Activated CD8-positive, alpha-beta T cell treated with anti-CD3 and anti-CD28 coated beads for 36 hours (primary cell): ENCODE measurements around the gene TXNRD3. TPM values are rescaled to one million over a fixed set of nuclear protein-coding genes. Genes with fewer than 3 reads are reported as not detected.

Source experiments
- ATAC-seq: fragments of 200-7000 bp; cut with Tn5 transposase; one replicate; pipeline ENCODE4 v1.10.0; 2021; ENCODE audit warnings: mild to moderate bottlenecking, moderate library complexity
- CTCF ChIA-PET: fragments of 350-600 bp; sonication (Branson Sonifier 250); formaldehyde crosslinking; loops from one replicate; lab custom pipeline; 2021; ENCODE audit warnings: antibody characterized with exemption; lab: Charles Lee
- POLR2A ChIA-PET: fragments of 350-600 bp; sonication (Branson Sonifier 250); formaldehyde crosslinking; loops from one replicate; lab custom pipeline; 2021; ENCODE audit warnings: antibody characterized with exemption; lab: Charles Lee
- DNase-seq: peaks from one replicate; pipeline ENCODE4 v3.0.0-alpha.2; 2020
- H3K27ac Mint-ChIP-seq: one replicate; pipeline ENCODE4 v1.8.0; 2021; ENCODE audit warnings: mild to moderate bottlenecking, mixed read lengths
- H3K27me3 Mint-ChIP-seq: one replicate; pipeline ENCODE4 v1.8.0; 2021; ENCODE audit warnings: mixed read lengths
- H3K36me3 Mint-ChIP-seq: one replicate; pipeline ENCODE4 v1.8.0; 2021; ENCODE audit warnings: low read depth, mixed read lengths
- H3K4me1 Mint-ChIP-seq: one replicate; pipeline ENCODE4 v1.8.0; 2021; ENCODE audit warnings: low read depth, mixed read lengths
- H3K4me3 Mint-ChIP-seq: one replicate; pipeline ENCODE4 v1.8.0; 2021; ENCODE audit warnings: mild to moderate bottlenecking, moderate library complexity, mixed read lengths
- H3K9me3 Mint-ChIP-seq: one replicate; pipeline ENCODE4 v1.8.0; 2021; ENCODE audit warnings: mixed read lengths
- intact Hi-C: fragments of 100-400 bp; cut with micrococcal nuclease; formaldehyde crosslinking; loops from one replicate; pipeline ENCODE4 v1.10.0; 2022
- total RNA-seq, 2 experiments: library from RNA; stranded (reverse); gene quantifications; one replicate each; pipeline ENCODE4 v1.2.3, GENCODE V29; 2021
- TF ChIP-seq, protein P1 (sequence below): fragments of 200-600 bp; IDR thresholded peaks from one replicate; pipeline ENCODE4 v1.8.0; 2022; ENCODE audit warnings: antibody characterized with exemption, mild to moderate bottlenecking

Gene TXNRD3
- total RNA-seq = 1 to 10 TPM; 4.5 to 5.0 TPM

GRCh38 chr3:126654571-126655383, at the start of gene TXNRD3:
TSS of gene TXNRD3 (minus strand) at chr3:126655124.
- Mint-ChIP-seq H3K9me3 (no peaks in the 10 kb centered on the region), H3K27me3 (peaks cover 2% of the 10 kb centered on the region), H3K36me3 (no peaks in the 10 kb centered on the region), H3K4me3 (peak within 1 kb of the TSS; percentile 78), H3K27ac (peak within 1 kb of the TSS; percentile 74), H3K4me1 (peaks cover 2% of the 10 kb centered on the region)
- peak; percentile 92 for ATAC-seq
- DNase-seq = peak; percentile 82
- TF ChIP-seq, protein P1, sequence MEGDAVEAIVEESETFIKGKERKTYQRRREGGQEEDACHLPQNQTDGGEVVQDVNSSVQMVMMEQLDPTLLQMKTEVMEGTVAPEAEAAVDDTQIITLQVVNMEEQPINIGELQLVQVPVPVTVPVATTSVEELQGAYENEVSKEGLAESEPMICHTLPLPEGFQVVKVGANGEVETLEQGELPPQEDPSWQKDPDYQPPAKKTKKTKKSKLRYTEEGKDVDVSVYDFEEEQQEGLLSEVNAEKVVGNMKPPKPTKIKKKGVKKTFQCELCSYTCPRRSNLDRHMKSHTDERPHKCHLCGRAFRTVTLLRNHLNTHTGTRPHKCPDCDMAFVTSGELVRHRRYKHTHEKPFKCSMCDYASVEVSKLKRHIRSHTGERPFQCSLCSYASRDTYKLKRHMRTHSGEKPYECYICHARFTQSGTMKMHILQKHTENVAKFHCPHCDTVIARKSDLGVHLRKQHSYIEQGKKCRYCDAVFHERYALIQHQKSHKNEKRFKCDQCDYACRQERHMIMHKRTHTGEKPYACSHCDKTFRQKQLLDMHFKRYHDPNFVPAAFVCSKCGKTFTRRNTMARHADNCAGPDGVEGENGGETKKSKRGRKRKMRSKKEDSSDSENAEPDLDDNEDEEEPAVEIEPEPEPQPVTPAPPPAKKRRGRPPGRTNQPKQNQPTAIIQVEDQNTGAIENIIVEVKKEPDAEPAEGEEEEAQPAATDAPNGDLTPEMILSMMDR = no peak
- CTCF ChIA-PET = interaction anchor here (1.9 to 3.0 kb wide), 2 partner anchors 24 to 132 kb away, joined by 8 to 12 read pairs; no protein-coding TSS in a partner anchor
- POLR2A ChIA-PET = interaction anchor here (0.6 to 0.9 kb wide), 2 partner anchors 50 to 515 kb away, joined by 3 read pairs; no protein-coding TSS in a partner anchor
- intact Hi-C loops = no loop called here

GRCh38 chr3:126703512-126704493, 48.9 kb upstream of the TXNRD3 start, which contains the start of gene CHCHD6:
TSS of gene CHCHD6 (plus strand) at chr3:126704240. CDS start at chr3:126704313, 73 bp downstream.
- Mint-ChIP-seq H3K36me3 (peaks cover 9% of the 10 kb centered on the region), H3K4me3 (peak within 1 kb of the TSS; percentile 83), H3K27ac (peak within 1 kb of the TSS; percentile 80), H3K4me1 (peaks cover 21% of the 10 kb centered on the region), H3K9me3 (no peaks in the 10 kb centered on the region), H3K27me3 (peaks cover 17% of the 10 kb centered on the region)
- TF ChIP-seq, protein P1 = no peak
- intact Hi-C loops = no loop called here
- peak; percentile 98 for ATAC-seq
- DNase-seq = peak; percentile 97
- ChIA-PET POLR2A (no interaction called here), CTCF (interaction anchor here (0.7 to 1.3 kb wide), 4 partner anchors 24 to 279 kb away, joined by 3 to 5 read pairs (median 3); partner anchors contain the start of gene PLXNA1)

GRCh38 chr3:126699011-126699410, 44.1 kb upstream of the TXNRD3 start:
- peaks cover 9% of the 10 kb centered on the region for H3K4me1 Mint-ChIP-seq
- H3K27ac Mint-ChIP-seq = no peak overlapping the region
- H3K27me3 Mint-ChIP-seq = peaks cover 41% of the 10 kb centered on the region
- CTCF ChIA-PET = no interaction called here
- TF ChIP-seq, protein P1 = no peak
- no peaks in the 10 kb centered on the region for H3K36me3 Mint-ChIP-seq
- POLR2A ChIA-PET = no interaction called here
- ATAC-seq = no peak
- no peak overlapping the region for H3K4me3 Mint-ChIP-seq
- intact Hi-C loops = no loop called here
- no peak for DNase-seq
- no peaks in the 10 kb centered on the region for H3K9me3 Mint-ChIP-seq

DNA sequence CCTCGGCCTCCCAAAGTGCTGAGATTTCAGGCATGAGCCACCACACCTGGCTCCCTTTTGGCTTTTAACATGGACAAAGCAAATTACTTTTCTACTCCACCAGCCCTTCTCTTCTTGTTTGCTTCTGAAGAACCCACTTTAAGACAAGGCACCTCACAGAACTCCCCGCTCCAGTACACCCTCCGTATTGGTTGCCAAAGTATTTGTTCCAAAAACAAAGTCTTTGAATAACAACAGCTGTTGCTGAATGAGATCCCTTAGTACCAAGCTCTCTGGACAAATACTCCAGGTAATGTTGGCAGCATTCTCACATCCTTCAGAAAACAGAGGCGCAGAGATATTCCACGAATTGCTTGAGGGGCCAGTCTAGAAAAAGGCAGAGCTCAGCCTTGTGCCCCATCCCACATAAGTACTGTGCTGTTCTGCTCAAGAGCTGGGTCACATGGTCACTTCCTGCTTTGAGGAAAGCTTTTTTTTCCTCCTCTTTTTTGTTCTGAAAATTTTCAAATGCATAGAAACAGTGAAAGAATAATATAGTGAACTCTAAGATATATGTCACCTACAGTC, 41.9 kb upstream of the TXNRD3 start:
- Mint-ChIP-seq H3K36me3 (no peaks in the 10 kb centered on the region), H3K4me3 (no peak overlapping the region), H3K27me3 (peaks cover 47% of the 10 kb centered on the region), H3K4me1 (no peaks in the 10 kb centered on the region), H3K9me3 (no peaks in the 10 kb centered on the region), H3K27ac (no peak overlapping the region)
- ChIA-PET CTCF (interaction anchor here (2.0 kb wide), 1 partner anchor 18 kb away, joined by 5 read pairs; no protein-coding TSS in a partner anchor), POLR2A (no interaction called here)
- TF ChIP-seq, protein P1 = no peak
- intact Hi-C loops = no loop called here
- DNase-seq (no peak), ATAC-seq (no peak)
